ENCODE results near the gene XPOT.
A peak's percentile ranks its signal among the peaks of the same experiment; 100 is the strongest.

XPOT gene

GRCh38 chr12:64389154-64389553 is 15.0 kb upstream of the XPOT start:
- no peaks in the 10 kb centered on the region for H3K4me1 ChIP-seq (ENCODE audit: control insufficient read depth in 1 of 2, insufficient read depth in 2 of 2, low read length in 2 of 2)
- H2BK120ac ChIP-seq (ENCODE audit: insufficient read depth, low read length, poor library complexity): no peak overlapping the region
- no peaks in the 10 kb centered on the region for H3K79me2 ChIP-seq (ENCODE audit: control insufficient read depth, insufficient read depth, low read length, poor library complexity)
- no peak overlapping the region for H3K9ac ChIP-seq (ENCODE audit: low read length)
- no peak for DNase-seq
- H3K23ac ChIP-seq (ENCODE audit: low read length): no peak overlapping the region
- no peak overlapping the region for H3K18ac ChIP-seq (ENCODE audit: low read length)
- no peaks in the 10 kb centered on the region for H3K27me3 ChIP-seq (ENCODE audit: insufficient read depth, low read length)
- no CpG with 5 or more reads among the region's 18 CpGs for WGBS (ENCODE audit: extremely low coverage, insufficient coverage, insufficient read length)
- H2AFZ ChIP-seq (ENCODE audit: insufficient read depth, low read length, poor library complexity): no peak overlapping the region
- H3K4me3 ChIP-seq (ENCODE audit: low read depth, low read length): no peak overlapping the region
- no peak overlapping the region for H4K8ac ChIP-seq (ENCODE audit: low read depth, low read length)
- H3K27ac ChIP-seq (ENCODE audit: low read depth, low read length): no peak overlapping the region
- H3K4ac ChIP-seq (ENCODE audit: low read depth, low read length): no peak overlapping the region
- no peak overlapping the region for H2AK5ac ChIP-seq (ENCODE audit: low read length)
- H4K12ac ChIP-seq (ENCODE audit: low read depth, low read length): no peak overlapping the region
- H2BK12ac ChIP-seq (ENCODE audit: low read length): no peak overlapping the region
- H4K91ac ChIP-seq (ENCODE audit: low read depth, low read length): no peak overlapping the region
- no peak overlapping the region for H2BK5ac ChIP-seq (ENCODE audit: low read depth, low read length, poor library complexity)
- H3K79me1 ChIP-seq (ENCODE audit: low read length): no peaks in the 10 kb centered on the region
- no peak overlapping the region for H3K14ac ChIP-seq (ENCODE audit: low read length)
- no peak overlapping the region for H3K4me2 ChIP-seq (ENCODE audit: low read length)
- peaks cover 2% of the 10 kb centered on the region for H3K9me3 ChIP-seq (ENCODE audit: insufficient read depth, low read depth, low read length)
- H3K36me3 ChIP-seq (ENCODE audit: control insufficient read depth in 1 of 2, insufficient read depth in 2 of 2, low read length in 2 of 2): no peaks in the 10 kb centered on the region

- Histone ChIP-seq H3K23ac (ENCODE audit: low read length) (no peak within 1 kb of the TSS), H4K91ac (ENCODE audit: low read depth, low read length) (no peak within 1 kb of the TSS), H3K9me3 (ENCODE audit: insufficient read depth, low read depth, low read length) (peaks cover 2% of the 10 kb centered on the region), H4K12ac (ENCODE audit: low read depth, low read length) (no peak within 1 kb of the TSS), H3K79me1 (ENCODE audit: low read length) (no peaks in the 10 kb centered on the region), H2BK12ac (ENCODE audit: low read length) (no peak within 1 kb of the TSS), H3K4me3 (ENCODE audit: low read depth, low read length) (no peak within 1 kb of the TSS), H2BK120ac (ENCODE audit: insufficient read depth, low read length, poor library complexity) (no peak within 1 kb of the TSS), H3K14ac (ENCODE audit: low read length) (no peak within 1 kb of the TSS), H3K79me2 (ENCODE audit: control insufficient read depth, insufficient read depth, low read length, poor library complexity) (no peaks in the 10 kb centered on the region), H3K27me3 (ENCODE audit: insufficient read depth, low read length) (no peaks in the 10 kb centered on the region), H3K4me1 (ENCODE audit: control insufficient read depth in 1 of 2, insufficient read depth in 2 of 2, low read length in 2 of 2) (no peaks in the 10 kb centered on the region), H2BK5ac (ENCODE audit: low read depth, low read length, poor library complexity) (no peak within 1 kb of the TSS), H3K27ac (ENCODE audit: low read depth, low read length) (no peak within 1 kb of the TSS), H3K9ac (ENCODE audit: low read length) (no peak within 1 kb of the TSS), H2AK5ac (ENCODE audit: low read length) (no peak within 1 kb of the TSS), H4K8ac (ENCODE audit: low read depth, low read length) (no peak within 1 kb of the TSS), H3K4me2 (ENCODE audit: low read length) (peak within 1 kb of the TSS; percentile 42), H3K36me3 (ENCODE audit: control insufficient read depth in 1 of 2, insufficient read depth in 2 of 2, low read length in 2 of 2) (no peaks in the 10 kb centered on the region), H3K4ac (ENCODE audit: low read depth, low read length) (no peak within 1 kb of the TSS), H3K18ac (ENCODE audit: low read length) (no peak within 1 kb of the TSS), H2AFZ (ENCODE audit: insufficient read depth, low read length, poor library complexity) (no peak within 1 kb of the TSS)
- DNase-seq: peak in 1 of 2 donors; percentile 22
- no CpG with 5 or more reads among the region's 66 CpGs for WGBS (ENCODE audit: extremely low coverage, insufficient coverage, insufficient read length)
Observed at GRCh38 chr12:64390275-64390851, 13.8 kb upstream of the XPOT start, which contains the start of gene C12orf56. TSS of gene C12orf56 (minus strand) at chr12:64390758. CDS start at chr12:64390565, 193 bp downstream.

GRCh38 chr12:64392221-64392620 is 12.0 kb upstream of the XPOT start:
- Histone ChIP-seq H3K4me1 (ENCODE audit: control insufficient read depth in 1 of 2, insufficient read depth in 2 of 2, low read length in 2 of 2) (no peaks in the 10 kb centered on the region), H4K91ac (ENCODE audit: low read depth, low read length) (no peak overlapping the region), H3K18ac (ENCODE audit: low read length) (no peak overlapping the region), H3K9ac (ENCODE audit: low read length) (no peak overlapping the region), H4K8ac (ENCODE audit: low read depth, low read length) (no peak overlapping the region), H3K79me1 (ENCODE audit: low read length) (no peaks in the 10 kb centered on the region), H3K23ac (ENCODE audit: low read length) (no peak overlapping the region), H2AFZ (ENCODE audit: insufficient read depth, low read length, poor library complexity) (no peak overlapping the region), H3K79me2 (ENCODE audit: control insufficient read depth, insufficient read depth, low read length, poor library complexity) (no peaks in the 10 kb centered on the region), H3K9me3 (ENCODE audit: insufficient read depth, low read depth, low read length) (peaks cover 2% of the 10 kb centered on the region), H2BK120ac (ENCODE audit: insufficient read depth, low read length, poor library complexity) (no peak overlapping the region), H3K4me2 (ENCODE audit: low read length) (no peak overlapping the region), H2BK12ac (ENCODE audit: low read length) (no peak overlapping the region), H4K12ac (ENCODE audit: low read depth, low read length) (no peak overlapping the region), H3K27ac (ENCODE audit: low read depth, low read length) (no peak overlapping the region), H2AK5ac (ENCODE audit: low read length) (no peak overlapping the region), H2BK5ac (ENCODE audit: low read depth, low read length, poor library complexity) (no peak overlapping the region), H3K36me3 (ENCODE audit: control insufficient read depth in 1 of 2, insufficient read depth in 2 of 2, low read length in 2 of 2) (no peaks in the 10 kb centered on the region), H3K4ac (ENCODE audit: low read depth, low read length) (no peak overlapping the region), H3K14ac (ENCODE audit: low read length) (no peak overlapping the region), H3K4me3 (ENCODE audit: low read depth, low read length) (no peak overlapping the region), H3K27me3 (ENCODE audit: insufficient read depth, low read length) (no peaks in the 10 kb centered on the region)
- no CpG with 5 or more reads among the region's 3 CpGs for WGBS (ENCODE audit: extremely low coverage, insufficient coverage, insufficient read length)
- DNase-seq: peak; percentile 51 to 82

- Histone ChIP-seq H3K79me2 (ENCODE audit: control insufficient read depth, insufficient read depth, low read length, poor library complexity) (no peaks in the 10 kb centered on the region), H3K4me3 (ENCODE audit: low read depth, low read length) (no peak overlapping the region), H4K8ac (ENCODE audit: low read depth, low read length) (no peak overlapping the region), H3K9me3 (ENCODE audit: insufficient read depth, low read depth, low read length) (no peaks in the 10 kb centered on the region), H3K36me3 (ENCODE audit: control insufficient read depth in 1 of 2, insufficient read depth in 2 of 2, low read length in 2 of 2) (no peaks in the 10 kb centered on the region), H3K4me2 (ENCODE audit: low read length) (no peak overlapping the region), H4K91ac (ENCODE audit: low read depth, low read length) (no peak overlapping the region), H2BK120ac (ENCODE audit: insufficient read depth, low read length, poor library complexity) (no peak overlapping the region), H3K4ac (ENCODE audit: low read depth, low read length) (no peak overlapping the region), H2BK5ac (ENCODE audit: low read depth, low read length, poor library complexity) (no peak overlapping the region), H3K27ac (ENCODE audit: low read depth, low read length) (no peak overlapping the region), H3K27me3 (ENCODE audit: insufficient read depth, low read length) (no peaks in the 10 kb centered on the region), H3K23ac (ENCODE audit: low read length) (no peak overlapping the region), H4K12ac (ENCODE audit: low read depth, low read length) (no peak overlapping the region), H3K9ac (ENCODE audit: low read length) (no peak overlapping the region), H2BK12ac (ENCODE audit: low read length) (no peak overlapping the region), H3K18ac (ENCODE audit: low read length) (no peak overlapping the region), H3K4me1 (ENCODE audit: control insufficient read depth in 1 of 2, insufficient read depth in 2 of 2, low read length in 2 of 2) (no peaks in the 10 kb centered on the region), H3K79me1 (ENCODE audit: low read length) (no peaks in the 10 kb centered on the region), H2AFZ (ENCODE audit: insufficient read depth, low read length, poor library complexity) (no peak overlapping the region), H3K14ac (ENCODE audit: low read length) (no peak overlapping the region), H2AK5ac (ENCODE audit: low read length) (no peak overlapping the region)
- WGBS (ENCODE audit: extremely low coverage, insufficient coverage, insufficient read length): no CpG with 5 or more reads among the region's 2 CpGs
- no peak for DNase-seq
Observed at GRCh38 chr12:64395739-64396138, 8.5 kb upstream of the XPOT start.
